Measurements from ENCODE around the gene ZNF438.
"Not testable (repeated sequence)": the region's sequence is repeated elsewhere in the genome, so short reads cannot be mapped to it uniquely, and the experiment has no call there.

Gene ZNF438

GRCh38 chr10:30816159-30816819 lies 215.4 kb downstream of the ZNF438 start:
- in situ Hi-C loops (cut with MboI; ENCODE audit: low sequenced_read_pairs) = no loop called here

GRCh38 chr10:30813872-30814481 lies 217.7 kb downstream of the ZNF438 start:
- in situ Hi-C loops (cut with MboI; ENCODE audit: low sequenced_read_pairs) = no loop called here

- in situ Hi-C loops (cut with MboI; ENCODE audit: low sequenced_read_pairs) = no loop called here
These were observed 219.4 kb downstream of the ZNF438 start for GRCh38 chr10:30812018-30812851.

- in situ Hi-C loops (cut with MboI; ENCODE audit: low sequenced_read_pairs) = no loop called here
These were observed 220.2 kb downstream of the ZNF438 start for GRCh38 chr10:30811276-30812017.

GRCh38 chr10:30810416-30810815 lies 221.2 kb downstream of the ZNF438 start:
- in situ Hi-C loops (cut with MboI; ENCODE audit: low sequenced_read_pairs) = no loop called here

GRCh38 chr10:30806850-30807249 lies 224.8 kb downstream of the ZNF438 start:
- in situ Hi-C loops (cut with MboI; ENCODE audit: low sequenced_read_pairs) = no loop called here

- in situ Hi-C loops (cut with MboI; ENCODE audit: low sequenced_read_pairs) = no loop called here
These were observed 226.6 kb downstream of the ZNF438 start for GRCh38 chr10:30805061-30805460.

- in situ Hi-C loops (cut with MboI; ENCODE audit: low sequenced_read_pairs) = no loop called here
These were observed 227.1 kb downstream of the ZNF438 start for GRCh38 chr10:30804478-30805055.

- in situ Hi-C loops (cut with MboI; ENCODE audit: low sequenced_read_pairs) = no loop called here
These were observed 227.8 kb downstream of the ZNF438 start for GRCh38 chr10:30803892-30804322.

- in situ Hi-C loops (cut with MboI; ENCODE audit: low sequenced_read_pairs) = no loop called here
These were observed 228.6 kb downstream of the ZNF438 start for GRCh38 chr10:30803058-30803457.

- in situ Hi-C loops (cut with MboI; ENCODE audit: low sequenced_read_pairs) = no loop called here
These were observed 231.3 kb downstream of the ZNF438 start for GRCh38 chr10:30800368-30800767.

- in situ Hi-C loops (cut with MboI; ENCODE audit: low sequenced_read_pairs) = no loop called here
These were observed 232.9 kb downstream of the ZNF438 start for GRCh38 chr10:30798646-30799185.

GRCh38 chr10:30795024-30795423 lies 236.6 kb downstream of the ZNF438 start:
- in situ Hi-C loops (cut with MboI; ENCODE audit: low sequenced_read_pairs) = not testable (repeated sequence)

Data from HL-60/S4 treated with phorbol 12-myristate 13-acetate at 8.2 ng/mL for 4 days and 3 days (cell line).